ENCODE measurements around the gene GUCY1A2. TPM values are rescaled to one million over a fixed set of nuclear protein-coding genes. Genes with fewer than 3 reads are reported as not detected.
"Not testable (repeated sequence)": the region's sequence is repeated elsewhere in the genome, so short reads cannot be mapped to it uniquely, and the experiment has no call there.

GUCY1A2 gene
- total RNA-seq, 2 donors from 2014 or later: 1.7 to 7.2 TPM

DNA sequence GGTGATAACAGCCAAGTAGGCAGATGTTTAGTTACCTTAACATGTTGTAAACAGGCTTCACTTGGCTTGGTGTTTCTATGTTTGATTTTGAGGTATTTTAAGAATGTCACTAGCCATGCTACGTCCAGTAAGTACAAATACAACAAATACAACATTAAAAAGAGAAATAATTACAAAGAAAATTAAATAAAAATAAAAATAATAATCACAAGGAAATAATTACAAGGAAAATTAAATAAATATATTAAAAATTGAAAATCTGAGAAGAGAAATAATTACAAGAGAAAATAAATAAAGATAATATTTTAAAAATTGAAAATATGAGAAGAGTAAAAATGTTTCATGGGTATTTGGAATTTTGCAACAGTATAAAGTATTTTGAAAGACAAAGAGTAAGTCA, 103.9 kb downstream of the GUCY1A2 start:
- no peak for DNase-seq (ENCODE audit: low spot score)
- peaks cover 0 to 6% of the 10 kb centered on the region in 2 donors for H3K9me3 ChIP-seq
- no peak for TF ChIP-seq CTCF (IDR thresholded peaks at IDR 0.05)
- no peaks in the 10 kb centered on the region for H3K4me1 ChIP-seq
- no peak overlapping the region for H3K27ac ChIP-seq
- H3K27me3 ChIP-seq: no peaks in the 10 kb centered on the region
- no peaks in the 10 kb centered on the region for H3K36me3 ChIP-seq
- no peak overlapping the region for H3K4me3 ChIP-seq

GRCh38 chr11:106913141-106913540, 105.1 kb downstream of the GUCY1A2 start:
- no peak for TF ChIP-seq CTCF (IDR thresholded peaks at IDR 0.05)
- Histone ChIP-seq H3K4me3 (no peak overlapping the region), H3K36me3 (no peaks in the 10 kb centered on the region), H3K9me3 (peaks cover 0 to 6% of the 10 kb centered on the region in 2 donors), H3K27ac (no peak overlapping the region), H3K4me1 (no peaks in the 10 kb centered on the region), H3K27me3 (no peaks in the 10 kb centered on the region)
- no peak for DNase-seq (ENCODE audit: low spot score)

DNA sequence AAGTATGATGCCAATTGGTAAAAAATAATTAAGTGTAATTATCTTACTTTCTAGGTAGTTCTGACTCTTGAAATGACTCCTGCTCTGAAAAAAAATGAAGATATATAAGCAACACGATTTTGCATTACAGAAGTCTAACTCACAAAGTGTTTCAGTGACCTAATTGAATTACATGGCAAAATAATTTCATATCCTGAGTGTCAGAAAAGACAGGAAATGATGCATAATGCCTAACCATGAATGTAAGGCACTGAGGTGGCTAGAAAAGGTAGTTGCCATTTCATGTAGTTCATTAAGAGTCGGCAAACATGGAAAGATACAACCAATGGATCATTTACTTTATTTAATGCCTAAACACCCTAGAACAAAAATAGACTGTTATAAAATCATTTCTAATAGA, 113.5 kb downstream of the GUCY1A2 start:
- H3K36me3 ChIP-seq: no peaks in the 10 kb centered on the region
- no peak for TF ChIP-seq CTCF (IDR thresholded peaks at IDR 0.05)
- H3K4me3 ChIP-seq: no peak overlapping the region
- H3K9me3 ChIP-seq: no peaks in the 10 kb centered on the region
- no peak overlapping the region for H3K27ac ChIP-seq
- no peaks in the 10 kb centered on the region for H3K4me1 ChIP-seq
- no peaks in the 10 kb centered on the region for H3K27me3 ChIP-seq
- no peak for DNase-seq (ENCODE audit: low spot score)

DNA sequence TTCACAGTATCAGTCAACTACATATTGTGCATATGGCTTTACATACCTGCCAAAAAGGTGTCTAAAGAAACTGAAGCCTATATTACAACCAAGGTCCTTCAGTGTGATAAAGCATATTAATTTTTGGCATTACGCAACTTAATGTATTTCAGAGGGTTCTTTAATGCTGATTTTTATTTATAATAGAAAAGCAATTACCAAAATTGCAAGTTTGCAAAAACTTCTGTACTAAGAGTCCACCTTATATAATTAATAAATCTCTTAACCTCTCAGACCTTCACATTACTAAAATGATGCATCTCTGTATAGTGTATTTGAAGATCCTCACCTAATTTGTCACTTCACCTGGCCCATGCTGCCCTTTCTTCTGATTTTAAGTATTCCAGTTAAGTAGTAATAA, 128.6 kb downstream of the GUCY1A2 start:
- no peak for TF ChIP-seq CTCF (IDR thresholded peaks at IDR 0.05)
- Histone ChIP-seq H3K36me3 (no peaks in the 10 kb centered on the region), H3K4me1 (no peaks in the 10 kb centered on the region), H3K27me3 (no peaks in the 10 kb centered on the region), H3K27ac (no peak overlapping the region), H3K4me3 (no peak overlapping the region), H3K9me3 (no peaks in the 10 kb centered on the region)
- no peak for DNase-seq (ENCODE audit: low spot score)

- DNase-seq (ENCODE audit: low spot score): no peak
- no peak for TF ChIP-seq CTCF (IDR thresholded peaks at IDR 0.05)
Measured at GRCh38 chr11:106888386-106888785, 129.9 kb downstream of the GUCY1A2 start.

DNA sequence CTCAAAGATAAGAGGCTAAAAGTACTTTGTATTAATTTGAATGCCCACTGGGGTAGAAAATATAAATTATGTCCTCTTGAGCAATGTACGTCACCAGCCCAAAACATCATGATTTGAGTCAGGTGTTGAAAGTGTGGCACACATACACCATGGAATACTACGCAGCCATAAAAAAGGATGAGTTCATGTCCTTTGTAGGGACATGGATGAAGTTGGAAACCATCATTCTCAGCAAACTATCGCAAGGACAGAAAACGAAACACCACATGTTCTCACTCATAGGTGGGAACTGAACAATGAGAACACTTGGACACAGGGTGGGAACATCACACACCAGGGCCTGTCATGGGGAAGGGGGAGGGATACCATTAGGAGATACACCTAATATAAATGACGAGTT, 134.6 kb downstream of the GUCY1A2 start:
- H3K27me3 ChIP-seq; H3K4me1 ChIP-seq; DNase-seq (ENCODE audit: low spot score); H3K9me3 ChIP-seq; H3K36me3 ChIP-seq; H3K27ac ChIP-seq; H3K4me3 ChIP-seq: not testable (repeated sequence)

More at GRCh38 chr11:106888386-106888785, 129.9 kb downstream of the GUCY1A2 start:
- no peak overlapping the region for H3K27ac ChIP-seq
- H3K9me3 ChIP-seq: peaks cover 0 to 3% of the 10 kb centered on the region in 2 donors
- H3K4me1 ChIP-seq: no peaks in the 10 kb centered on the region
- H3K4me3 ChIP-seq: no peak overlapping the region
- H3K27me3 ChIP-seq: no peaks in the 10 kb centered on the region
- H3K36me3 ChIP-seq: no peaks in the 10 kb centered on the region

Measured in right atrium auricular region (tissue), 2 donors.